IMR-90 (cell line): Measurements from ENCODE around the gene AGBL1. TPM values are rescaled to one million over a fixed set of nuclear protein-coding genes. Genes with fewer than 3 reads are reported as not detected.

Experiments
- ATAC-seq: fragments of 200-7000 bp; cut with Tn5 transposase; 2 replicates; pipeline ENCODE4 v1.9.1; 2020; ENCODE audit warnings: low read depth, mild to moderate bottlenecking, moderate library complexity
- BruUV-seq: library from RNA; stranded (reverse); fragments of 400-500 nt; replicated peaks from 2 replicates; lab custom pipeline; 2021; lab: Mats Ljungman, UMichigan
- CTCF ChIA-PET: fragments of 300-600 bp; formaldehyde crosslinking; extraction: SDS; loops from one replicate; lab custom pipeline; 2021; ENCODE audit warnings: antibody characterized with exemption; lab: Yijun Ruan, JAX
- POLR2A ChIA-PET: fragments of 300-600 bp; sonication (Branson Sonifier 250); formaldehyde crosslinking; loops from one replicate; lab custom pipeline; 2022; ENCODE audit warnings: antibody characterized with exemption; ENCODE audit not compliant: unreplicated experiment; lab: Charles Lee
- DNase-seq: peaks from one replicate; pipeline ENCODE4 v3.0.0; 2013
- H2AFZ ChIP-seq: replicated peaks from 2 replicates; pipeline ENCODE3; 2013; ENCODE audit warnings: low read length, mild to moderate bottlenecking; ENCODE audit not compliant: poor library complexity
- H2AK5ac ChIP-seq: 2 replicates; pipeline ENCODE4 v1.6.1; 2013; ENCODE audit warnings: low read depth, low read length, inconsistent platforms
- H2AK9ac ChIP-seq: replicated peaks from 2 replicates; pipeline ENCODE3; 2013; ENCODE audit warnings: mild to moderate bottlenecking, low read depth, low read length, moderate library complexity; ENCODE audit not compliant: poor library complexity
- H2BK120ac ChIP-seq: 2 replicates; pipeline ENCODE4 v1.6.1; 2013; ENCODE audit warnings: low read depth, low read length, inconsistent platforms
- H2BK15ac ChIP-seq: 3 replicates; pipeline ENCODE4 v1.6.1; 2013; ENCODE audit warnings: low read depth, low read length, inconsistent platforms
- H2BK20ac ChIP-seq: 2 replicates; pipeline ENCODE4 v1.6.1; 2013; ENCODE audit warnings: low read depth, mild to moderate bottlenecking, inconsistent platforms, low read length, moderate library complexity
- H2BK5ac ChIP-seq: 2 replicates; pipeline ENCODE4 v1.6.1; 2013; ENCODE audit warnings: mild to moderate bottlenecking, low read depth, low read length, inconsistent platforms; ENCODE audit not compliant: poor library complexity, severe bottlenecking
- H3K14ac ChIP-seq: replicated peaks from 2 replicates; pipeline ENCODE4 v1.6.1; 2013; ENCODE audit warnings: low read depth, low read length, inconsistent platforms
- H3K18ac ChIP-seq: 2 replicates; pipeline ENCODE4 v1.6.1; 2013; ENCODE audit warnings: low read depth, low read length, control low read depth
- H3K23ac ChIP-seq: 2 replicates; pipeline ENCODE4 v1.6.1; 2013; ENCODE audit warnings: low read depth, low read length, inconsistent platforms
- H3K27ac ChIP-seq: 2 replicates; pipeline ENCODE4 v1.5.1; 2013; ENCODE audit warnings: mild to moderate bottlenecking, control low read depth, low read length; ENCODE audit not compliant: insufficient read depth
- H3K27me3 ChIP-seq: 2 replicates; pipeline ENCODE4 v1.6.1; 2013; ENCODE audit warnings: low read length; ENCODE audit not compliant: control insufficient read depth, insufficient read depth
- H3K36me3 ChIP-seq: 2 replicates; pipeline ENCODE4 v1.6.1; 2013; ENCODE audit warnings: low read length, mixed read lengths; ENCODE audit not compliant: control insufficient read depth, insufficient read depth
- H3K4ac ChIP-seq: 2 replicates; pipeline ENCODE4 v1.6.1; 2013; ENCODE audit warnings: low read depth, low read length, inconsistent platforms
- H3K4me1 ChIP-seq: 2 replicates; pipeline ENCODE4 v1.6.1; 2013; ENCODE audit warnings: low read length, mixed read lengths; ENCODE audit not compliant: control insufficient read depth, insufficient read depth
- H3K4me2 ChIP-seq: 2 replicates; pipeline ENCODE4 v1.6.1; 2013; ENCODE audit warnings: low read depth, mild to moderate bottlenecking, control low read depth, low read length, moderate library complexity
- H3K4me3 ChIP-seq: 2 replicates; pipeline ENCODE4 v1.5.1; 2013; ENCODE audit warnings: low read depth, mild to moderate bottlenecking, control low read depth, low read length, moderate library complexity; ENCODE audit not compliant: insufficient read depth
- H3K56ac ChIP-seq: 2 replicates; pipeline ENCODE4 v1.6.1; 2013; ENCODE audit warnings: low read length, inconsistent platforms; ENCODE audit not compliant: insufficient read depth; ENCODE audit errors: extremely low read depth
- H3K79me1 ChIP-seq, 2 experiments: 2 replicates each; pipeline ENCODE4 v1.6.1; 2013; ENCODE audit warnings: low read length in 2 of 2, inconsistent platforms in 1 of 2, low read depth in 1 of 2
- H3K9ac ChIP-seq: 2 replicates; pipeline ENCODE4 v1.6.1; 2013; ENCODE audit warnings: low read depth, low read length, control low read depth
- H3K9me1 ChIP-seq: 2 replicates; pipeline ENCODE4 v1.6.1; 2013; ENCODE audit warnings: low read length, inconsistent platforms; ENCODE audit not compliant: insufficient read depth
- H3K9me3 ChIP-seq: 2 replicates; pipeline ENCODE4 v1.6.1; 2013; ENCODE audit warnings: low read length; ENCODE audit not compliant: control insufficient read depth, insufficient read depth
- H4K20me1 ChIP-seq: 2 replicates; pipeline ENCODE4 v1.6.1; 2013; ENCODE audit warnings: low read length, inconsistent platforms; ENCODE audit not compliant: insufficient read depth
- H4K5ac ChIP-seq: 2 replicates; pipeline ENCODE4 v1.6.1; 2013; ENCODE audit warnings: mild to moderate bottlenecking, low read depth, low read length, control low read depth
- H4K8ac ChIP-seq, 2 experiments: 2 replicates each; pipeline ENCODE4 v1.6.1; 2013; ENCODE audit warnings: low read depth in 2 of 2, low read length in 2 of 2, control low read depth in 1 of 2, inconsistent platforms in 1 of 2
- H4K91ac ChIP-seq: 2 replicates; pipeline ENCODE4 v1.6.1; 2013; ENCODE audit warnings: low read depth, low read length, inconsistent platforms; ENCODE audit not compliant: insufficient read depth
- CEBPB ChIP-seq: IDR thresholded peaks from 2 replicates; pipeline ENCODE4 v1.6.1; 2012; ENCODE audit warnings: low read depth, low read length, improper control_type of control experiment
- MAZ ChIP-seq: IDR thresholded peaks from 2 replicates; pipeline ENCODE4 v1.6.1; 2012; ENCODE audit warnings: low read depth, mild to moderate bottlenecking, low read length, improper control_type of control experiment, moderate library complexity, borderline replicate concordance
- RCOR1 ChIP-seq: IDR thresholded peaks from 2 replicates; pipeline ENCODE4 v1.6.1; 2012; ENCODE audit warnings: mild to moderate bottlenecking, low read length, improper control_type of control experiment; ENCODE audit not compliant: insufficient replicate concordance
- SMC3 ChIP-seq: fragments of 150-350 bp; IDR thresholded peaks from 2 replicates; pipeline ENCODE4 v1.6.1; 2016; ENCODE audit warnings: low read depth, mild to moderate bottlenecking, antibody characterized with exemption, low read length, moderate library complexity
- WGBS, 2 experiments: methylation state at CpG; one replicate each; pipeline versions ENCODE4 v1.1.5 to v1.1.7; 2013; ENCODE audit warnings: missing lambda C conversion rate in 2 of 2; ENCODE audit not compliant: insufficient read length in 1 of 2; ENCODE audit errors: extremely low coverage in 2 of 2; 5-methylcytosine and 5-hydroxymethylcytosine counted together
- dilution Hi-C: fragments of 300-500 bp; cut with HindIII; formaldehyde crosslinking; loops from one replicate; pipeline ENCODE4 v1.14.3; 2018; ENCODE audit warnings: low sequenced_read_pairs; ENCODE audit not compliant: unreplicated experiment
- in situ Hi-C: fragments of 300-500 bp; cut with MboI; formaldehyde crosslinking; loops from 3 replicates; pipeline ENCODE4 v1.14.3; 2019; ENCODE audit warnings: low sequenced_read_pairs, inconsistent platforms, mixed read lengths
- intact Hi-C: fragments of 100-400 bp; cut with micrococcal nuclease; formaldehyde crosslinking; loops from 2 replicates; pipeline ENCODE4 v1.10.0; 2022
- polyA plus RNA-seq, 3 experiments: library from polyadenylated mRNA; depleted of rRNA; stranded (reverse); fragments of >200 nt; gene quantifications; 2 replicates each; pipeline ENCODE4 v1.2.3, GENCODE V29; 2012; ENCODE audit warnings: low replicate concordance in 1 of 3
- total RNA-seq: library from RNA; depleted of rRNA; stranded (reverse); fragments of >200 nt; gene quantifications from 2 replicates; pipeline ENCODE4 v1.2.3, GENCODE V29; 2012
- TF ChIP-seq, protein P1 (sequence below): fragments of 150-350 bp; IDR thresholded peaks from 2 replicates; pipeline ENCODE4 v1.6.1; 2017; ENCODE audit warnings: mild to moderate bottlenecking, antibody characterized with exemption, low read length, low read depth

Gene AGBL1
- total and polyA plus RNA-seq, 2 of the 4 experiments (the other 2 are of a cell fraction): not detected

DNA sequence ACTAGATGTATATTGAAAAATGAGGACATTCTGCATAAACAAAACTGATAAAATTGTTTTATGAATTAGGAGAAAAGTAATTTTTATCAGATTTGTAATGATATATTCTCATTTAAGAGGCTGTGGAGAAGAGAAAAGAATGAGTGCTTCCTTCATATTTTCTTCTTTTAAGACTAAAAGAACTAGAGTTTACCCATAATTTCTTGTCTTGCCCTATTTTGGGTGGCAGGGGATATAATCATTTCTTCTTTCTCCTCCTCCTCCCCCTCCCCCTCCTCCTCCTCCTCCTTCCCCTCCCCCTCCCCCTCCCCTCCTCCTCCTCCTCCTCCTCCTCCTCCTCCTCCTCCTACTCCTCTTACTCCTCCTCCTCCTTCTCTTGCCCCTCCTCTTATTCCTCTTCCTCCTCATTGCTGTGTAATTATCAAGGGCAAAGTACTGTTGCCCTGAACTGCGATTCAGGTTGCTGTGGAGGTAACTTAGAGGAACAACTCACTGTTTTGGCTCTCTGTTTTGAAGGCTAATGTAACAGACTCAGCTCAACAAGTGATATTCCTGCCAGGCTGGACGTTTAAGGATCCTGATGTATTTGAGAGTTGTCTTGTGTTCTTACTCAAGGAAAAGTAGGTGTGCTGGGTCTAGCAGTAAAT is 555.4 kb downstream of the AGBL1 start:
- POLR2A ChIA-PET: no interaction called here
- no peaks in the 10 kb centered on the region for H3K9me1 ChIP-seq
- no TSS peak for BruUV-seq

More for the DNA sequence above, 555.4 kb downstream of the AGBL1 start:
- Histone ChIP-seq H3K4me2 (no peak overlapping the region), H3K79me1 (no peaks in the 10 kb centered on the region), H4K91ac (no peak overlapping the region), H2AK9ac (no peak overlapping the region), H3K23ac (no peak overlapping the region), H3K27me3 (no peaks in the 10 kb centered on the region), H2AK5ac (no peak overlapping the region), H2BK15ac (no peak overlapping the region), H3K18ac (no peak overlapping the region), H2BK5ac (no peak overlapping the region), H3K9me3 (peaks cover 16% of the 10 kb centered on the region), H3K9ac (no peak overlapping the region), H3K27ac (no peak overlapping the region), H2BK120ac (no peak overlapping the region), H4K8ac (no peak overlapping the region), H4K20me1 (no peaks in the 10 kb centered on the region), H4K5ac (no peak overlapping the region), H3K36me3 (no peaks in the 10 kb centered on the region), H3K4me3 (no peak overlapping the region), H2BK20ac (no peak overlapping the region), H3K56ac (no peak overlapping the region), H3K4me1 (no peaks in the 10 kb centered on the region), H3K4ac (no peak overlapping the region), H2AFZ (no peak overlapping the region), H3K14ac (no peak overlapping the region)
- no peak for ATAC-seq
- no CpG with 5 or more reads among the region's 2 CpGs for WGBS, 2 experiments
- intact Hi-C loops (no loop called here), dilution Hi-C loops (no loop called here), in situ Hi-C loops (no loop called here)
- CTCF ChIA-PET: no interaction called here
- TF ChIP-seq RCOR1 (no peak), SMC3 (no peak), MAZ (no peak), CEBPB (no peak)
- TF ChIP-seq, protein P1, sequence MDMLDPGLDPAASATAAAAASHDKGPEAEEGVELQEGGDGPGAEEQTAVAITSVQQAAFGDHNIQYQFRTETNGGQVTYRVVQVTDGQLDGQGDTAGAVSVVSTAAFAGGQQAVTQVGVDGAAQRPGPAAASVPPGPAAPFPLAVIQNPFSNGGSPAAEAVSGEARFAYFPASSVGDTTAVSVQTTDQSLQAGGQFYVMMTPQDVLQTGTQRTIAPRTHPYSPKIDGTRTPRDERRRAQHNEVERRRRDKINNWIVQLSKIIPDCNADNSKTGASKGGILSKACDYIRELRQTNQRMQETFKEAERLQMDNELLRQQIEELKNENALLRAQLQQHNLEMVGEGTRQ: no peak
- DNase-seq: no peak
